ENCODE results near the gene MSX2. TPM values are rescaled to one million over a fixed set of nuclear protein-coding genes. Genes with fewer than 3 reads are reported as not detected.
"Not testable (repeated sequence)": the region's sequence is repeated elsewhere in the genome, so short reads cannot be mapped to it uniquely, and the experiment has no call there.

Gene MSX2
- total RNA-seq, 1 experiment from 2014 or later, result 8.5 TPM

GRCh38 chr5:174759091-174759490 is 34.7 kb downstream of the MSX2 start:
- in situ Hi-C loops (cut with HindIII; ENCODE audit: low pct_unique_long_range_greater_than_20kb, low sequenced_read_pairs), result no loop called here
- intact Hi-C loops (cut with micrococcal nuclease; ENCODE audit: unreplicated experiment), result no loop called here
- Histone ChIP-seq H3K4me1 (ENCODE audit: control insufficient read depth, insufficient read depth, low read length) (no peaks in the 10 kb centered on the region), H3K36me3 (ENCODE audit: control insufficient read depth, insufficient read depth, low read length) (no peaks in the 10 kb centered on the region), H3K27ac (ENCODE audit: low read length) (no peak overlapping the region), H3K4me3 (ENCODE audit: low read depth in 2 of 2, low read length in 2 of 2) (no peak overlapping the region), H3K9me3 (ENCODE audit: control insufficient read depth, insufficient read depth, low read depth, low read length) (no peaks in the 10 kb centered on the region), H3K27me3 (ENCODE audit: control insufficient read depth, insufficient read depth, low read length) (no peaks in the 10 kb centered on the region; the same call in 1 of the 2 replicates)
- CTCF ChIA-PET, result interaction anchor here (0.6 to 1.0 kb wide), 2 partner anchors 35 to 43 kb away, joined by 4 read pairs; no protein-coding TSS in a partner anchor
- ATAC-seq (no peak), DNase-seq (ENCODE audit: low read depth, low spot score) (no peak)
- BruUV-seq (replicated peaks), result no TSS peak
- TF ChIP-seq POLR2AphosphoS5 (IDR thresholded peaks at IDR 0.05; ENCODE audit: low read depth, low read length) (no peak), REST (IDR thresholded peaks at IDR 0.05; ENCODE audit: insufficient read depth in 1 of 2, low read depth in 2 of 2, low read length in 1 of 2) (no peak), SIN3A (IDR thresholded peaks at IDR 0.05; ENCODE audit: borderline replicate concordance, insufficient read depth, low read depth, low read length) (no peak), CTCF (IDR thresholded peaks at IDR 0.05) (no peak), TCF7L2 (IDR thresholded peaks at IDR 0.05; ENCODE audit: low read depth, low read length) (no peak)
- POLR2A ChIA-PET, result interaction anchor here (1.1 kb wide), 1 partner anchor 8 kb away, joined by 6 read pairs; no protein-coding TSS in a partner anchor

- DNase-seq (ENCODE audit: low read depth, low spot score) (no peak), ATAC-seq (no peak)
- in situ Hi-C loops (cut with HindIII; ENCODE audit: low pct_unique_long_range_greater_than_20kb, low sequenced_read_pairs) (no loop called here), intact Hi-C loops (cut with micrococcal nuclease; ENCODE audit: unreplicated experiment) (no loop called here)
- Histone ChIP-seq H3K27me3 (ENCODE audit: control insufficient read depth, insufficient read depth, low read length) (no peaks in the 10 kb centered on the region; the same call in 1 of the 2 replicates), H3K9me3 (ENCODE audit: control insufficient read depth, insufficient read depth, low read depth, low read length) (no peaks in the 10 kb centered on the region), H3K4me3 (ENCODE audit: low read depth in 2 of 2, low read length in 2 of 2) (no peak overlapping the region), H3K36me3 (ENCODE audit: control insufficient read depth, insufficient read depth, low read length) (no peaks in the 10 kb centered on the region), H3K4me1 (ENCODE audit: control insufficient read depth, insufficient read depth, low read length) (no peaks in the 10 kb centered on the region), H3K27ac (ENCODE audit: low read length) (no peak overlapping the region)
- POLR2A ChIA-PET, result no interaction called here
- CTCF ChIA-PET, result no interaction called here
- no TSS peak for BruUV-seq (replicated peaks)
- no peak for TF ChIP-seq REST (IDR thresholded peaks at IDR 0.05; ENCODE audit: insufficient read depth in 1 of 2, low read depth in 2 of 2, low read length in 1 of 2)
- no peak for TF ChIP-seq TCF7L2 (IDR thresholded peaks at IDR 0.05; ENCODE audit: low read depth, low read length)
These were observed 36.3 kb downstream of the MSX2 start for GRCh38 chr5:174760721-174761120.

GRCh38 chr5:174761341-174761740 is 37.0 kb downstream of the MSX2 start:
- CTCF ChIA-PET; DNase-seq (ENCODE audit: low read depth, low spot score); in situ Hi-C loops (cut with HindIII; ENCODE audit: low pct_unique_long_range_greater_than_20kb, low sequenced_read_pairs); H3K27me3 ChIP-seq (ENCODE audit: control insufficient read depth, insufficient read depth, low read length); H3K4me1 ChIP-seq (ENCODE audit: control insufficient read depth, insufficient read depth, low read length); POLR2A ChIA-PET; H3K27ac ChIP-seq (ENCODE audit: low read length); H3K36me3 ChIP-seq (ENCODE audit: control insufficient read depth, insufficient read depth, low read length); H3K4me3 ChIP-seq (ENCODE audit: low read depth in 2 of 2, low read length in 2 of 2); intact Hi-C loops (cut with micrococcal nuclease; ENCODE audit: unreplicated experiment); BruUV-seq (replicated peaks); ATAC-seq; H3K9me3 ChIP-seq (ENCODE audit: control insufficient read depth, insufficient read depth, low read depth, low read length): not testable (repeated sequence)
